HG02870 (cell line): ENCODE measurements around the gene KRCC1.
"Not testable (repeated sequence)": the region's sequence is repeated elsewhere in the genome, so short reads cannot be mapped to it uniquely, and the experiment has no call there.

Source experiments
- ATAC-seq: cut with Tn5 transposase; IDR thresholded peaks from one replicate; pipeline ENCODE4 v1.9.1; 2021; ENCODE audit warnings: mild to moderate bottlenecking, moderate library complexity; ENCODE audit not compliant: unreplicated experiment

KRCC1 gene

GRCh38 chr2:88003074-88003755 lies 52.4 kb downstream of the KRCC1 start:
- no peak for ATAC-seq

DNA sequence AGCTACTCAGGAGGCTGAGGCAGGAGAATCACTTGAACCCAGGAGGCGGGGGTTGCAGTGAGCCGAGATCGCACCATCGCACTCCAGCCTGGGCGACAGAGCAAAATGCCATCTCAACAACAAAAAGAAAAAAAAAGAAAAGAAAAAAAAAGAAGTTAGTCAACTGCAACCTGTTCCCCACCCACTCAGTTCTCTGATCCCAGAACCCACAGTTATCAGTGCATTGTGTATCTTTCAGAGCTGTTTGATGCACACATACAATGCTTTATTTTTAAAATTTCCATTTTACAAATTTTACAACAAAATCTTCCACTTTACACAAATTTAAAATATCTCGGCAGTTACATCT lies 53.2 kb downstream of the KRCC1 start:
- no peak for ATAC-seq

- not testable (repeated sequence) for ATAC-seq
Observed at GRCh38 chr2:88000474-88000873, 55.1 kb downstream of the KRCC1 start.

DNA sequence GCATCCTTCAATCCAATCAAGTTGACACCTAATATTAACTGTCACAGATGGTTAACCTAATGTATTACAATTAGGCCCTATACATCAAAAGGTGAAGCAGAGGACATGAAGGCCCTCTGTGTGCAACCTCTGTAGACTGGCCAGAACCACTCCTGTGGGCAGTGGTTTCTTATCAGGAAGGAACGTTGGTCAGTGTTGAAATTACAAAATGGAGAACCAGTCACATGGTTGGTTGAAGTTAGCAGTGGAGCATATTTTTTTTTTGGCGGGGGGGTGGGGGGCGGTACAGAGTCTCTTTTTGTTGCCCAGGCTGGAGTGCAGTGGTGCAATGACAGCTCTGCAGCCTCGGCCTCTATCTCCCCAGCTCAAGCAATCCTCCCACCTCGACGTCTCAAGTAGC lies 59.0 kb downstream of the KRCC1 start:
- ATAC-seq, result no peak

DNA sequence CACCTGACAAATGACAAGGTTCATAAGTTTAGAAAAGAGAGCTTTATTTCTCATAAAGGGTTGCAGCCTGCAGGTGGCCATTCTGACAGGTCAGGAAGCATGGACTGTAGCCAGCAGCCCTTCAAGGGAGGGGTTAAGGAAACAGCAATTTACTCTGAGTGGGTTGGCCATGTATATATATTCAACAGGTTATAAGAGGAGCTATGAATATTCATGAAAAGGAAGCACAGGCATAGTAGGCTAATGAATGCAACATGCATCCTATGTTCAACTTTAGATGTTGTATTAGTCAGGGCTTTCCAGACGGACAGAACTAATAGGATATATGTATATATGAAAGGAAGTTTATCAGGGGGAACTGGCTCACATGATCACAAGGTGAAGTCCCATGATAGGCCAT lies 59.8 kb downstream of the KRCC1 start:
- no peak for ATAC-seq

DNA sequence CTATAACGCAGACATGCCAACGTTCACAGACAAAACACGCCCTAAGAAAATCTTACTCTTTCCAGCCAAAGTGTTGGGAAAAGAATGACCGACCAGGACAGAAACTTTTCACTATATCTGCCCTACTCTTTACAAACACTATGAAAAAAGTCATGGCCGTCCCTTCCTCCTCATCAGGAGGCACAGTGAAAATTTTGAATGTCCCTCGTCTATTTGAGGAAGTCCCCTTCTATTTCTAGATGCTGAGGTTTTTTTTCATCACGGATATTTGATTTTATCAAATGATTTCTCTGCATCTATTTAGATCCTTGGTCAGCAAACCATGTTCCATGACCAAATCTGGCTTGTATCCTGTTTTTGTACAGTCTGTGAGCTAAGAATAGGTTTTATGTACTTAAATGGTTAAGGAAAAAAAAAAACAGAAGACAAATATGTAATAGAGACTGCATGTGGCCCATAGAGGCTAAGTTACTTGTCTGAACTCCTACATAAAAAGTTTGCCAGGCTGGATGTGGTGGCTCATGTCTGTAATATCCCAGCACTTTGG lies 61.2 kb downstream of the KRCC1 start:
- ATAC-seq, result not testable (repeated sequence)

GRCh38 chr2:87992569-87992968 lies 63.0 kb downstream of the KRCC1 start:
- not testable (repeated sequence) for ATAC-seq

- ATAC-seq, result not testable (repeated sequence)
Observed at GRCh38 chr2:87987473-87987872, 68.1 kb downstream of the KRCC1 start.

DNA sequence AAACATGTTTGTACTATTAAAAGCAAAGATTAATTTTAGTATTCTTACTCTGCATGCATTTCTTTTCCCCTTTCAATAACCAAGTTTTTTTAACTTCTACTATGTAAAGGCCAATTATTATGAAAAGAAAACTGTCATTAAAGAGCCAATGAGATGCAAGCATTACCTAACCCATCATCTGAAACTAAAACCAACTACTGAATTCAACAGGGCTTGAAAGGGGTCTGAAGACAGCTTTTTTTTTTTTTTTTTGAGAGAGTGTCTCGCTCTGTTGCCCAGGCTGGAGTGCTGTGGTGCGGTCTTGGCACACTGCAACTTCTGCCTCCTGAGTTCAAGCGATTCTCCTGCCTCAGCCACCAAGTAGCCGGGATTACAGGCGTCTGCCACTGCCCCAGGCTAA lies 69.7 kb downstream of the KRCC1 start:
- not testable (repeated sequence) for ATAC-seq

GRCh38 chr2:87981182-87981581 lies 74.4 kb downstream of the KRCC1 start:
- ATAC-seq, result not testable (repeated sequence)
